ENCODE measurements around the gene ACAP3. TPM values are rescaled to one million over a fixed set of nuclear protein-coding genes. Genes with fewer than 3 reads are reported as not detected.

Gene ACAP3, protein sequence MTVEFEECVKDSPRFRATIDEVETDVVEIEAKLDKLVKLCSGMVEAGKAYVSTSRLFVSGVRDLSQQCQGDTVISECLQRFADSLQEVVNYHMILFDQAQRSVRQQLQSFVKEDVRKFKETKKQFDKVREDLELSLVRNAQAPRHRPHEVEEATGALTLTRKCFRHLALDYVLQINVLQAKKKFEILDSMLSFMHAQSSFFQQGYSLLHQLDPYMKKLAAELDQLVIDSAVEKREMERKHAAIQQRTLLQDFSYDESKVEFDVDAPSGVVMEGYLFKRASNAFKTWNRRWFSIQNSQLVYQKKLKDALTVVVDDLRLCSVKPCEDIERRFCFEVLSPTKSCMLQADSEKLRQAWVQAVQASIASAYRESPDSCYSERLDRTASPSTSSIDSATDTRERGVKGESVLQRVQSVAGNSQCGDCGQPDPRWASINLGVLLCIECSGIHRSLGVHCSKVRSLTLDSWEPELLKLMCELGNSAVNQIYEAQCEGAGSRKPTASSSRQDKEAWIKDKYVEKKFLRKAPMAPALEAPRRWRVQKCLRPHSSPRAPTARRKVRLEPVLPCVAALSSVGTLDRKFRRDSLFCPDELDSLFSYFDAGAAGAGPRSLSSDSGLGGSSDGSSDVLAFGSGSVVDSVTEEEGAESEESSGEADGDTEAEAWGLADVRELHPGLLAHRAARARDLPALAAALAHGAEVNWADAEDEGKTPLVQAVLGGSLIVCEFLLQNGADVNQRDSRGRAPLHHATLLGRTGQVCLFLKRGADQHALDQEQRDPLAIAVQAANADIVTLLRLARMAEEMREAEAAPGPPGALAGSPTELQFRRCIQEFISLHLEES
- total RNA-seq, result 97.3 and 106 TPM in 2 replicates
- 56.4 TPM for polyA plus RNA-seq (2012)

DNA sequence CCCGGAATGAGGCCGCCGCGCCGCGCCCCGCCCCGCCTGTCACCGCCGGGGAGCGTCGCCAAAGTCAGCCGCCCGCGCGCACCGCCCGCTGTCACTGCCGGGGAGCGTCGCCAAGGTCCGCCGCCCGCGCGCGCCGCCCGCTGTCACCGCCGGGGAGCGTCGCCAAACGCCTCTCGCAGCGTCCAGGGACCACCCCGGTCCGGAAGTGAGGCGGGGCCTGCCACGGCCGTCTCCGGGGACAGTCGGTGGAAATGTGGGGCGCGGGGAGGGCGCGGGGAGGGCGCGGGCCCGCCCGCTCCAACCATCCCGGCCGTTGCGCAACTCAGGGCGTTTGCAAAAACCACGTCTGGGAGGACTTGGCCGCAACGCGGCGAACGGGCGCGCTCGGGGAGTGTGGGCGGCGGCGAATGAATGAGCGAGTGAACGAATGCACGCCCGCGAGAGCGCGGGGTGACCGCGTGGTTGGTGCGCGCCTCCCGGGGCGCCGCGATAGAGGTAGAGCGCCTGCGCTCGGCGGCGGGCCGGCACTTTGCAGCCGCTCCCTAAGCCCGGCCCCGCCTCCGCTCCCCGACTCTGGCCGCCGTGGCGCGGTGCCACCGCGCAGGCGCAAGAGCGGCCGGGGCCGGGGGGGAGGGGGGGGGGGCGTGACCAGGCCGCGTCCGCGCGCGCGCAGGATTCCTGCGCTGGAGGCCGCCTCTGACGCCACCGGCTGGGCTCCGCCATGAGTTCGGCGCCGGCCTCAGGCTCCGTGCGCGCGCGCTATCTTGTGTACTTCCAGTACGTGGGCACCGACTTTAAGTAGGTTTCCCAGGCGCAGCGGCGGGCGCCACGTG is at the start of gene ACAP3, which contains the start of gene PUSL1:
TSS of gene ACAP3 (minus strand) at position 8 of the 833 bp plus-strand sequence. CDS start 115 bp downstream, outside the sequence.
TSS of gene PUSL1 (plus strand) at position 675 of the 833 bp plus-strand sequence. CDS start at position 722, 47 bp downstream.
- DNase-seq (ENCODE audit: low read depth), result peak; percentile 90

DNA sequence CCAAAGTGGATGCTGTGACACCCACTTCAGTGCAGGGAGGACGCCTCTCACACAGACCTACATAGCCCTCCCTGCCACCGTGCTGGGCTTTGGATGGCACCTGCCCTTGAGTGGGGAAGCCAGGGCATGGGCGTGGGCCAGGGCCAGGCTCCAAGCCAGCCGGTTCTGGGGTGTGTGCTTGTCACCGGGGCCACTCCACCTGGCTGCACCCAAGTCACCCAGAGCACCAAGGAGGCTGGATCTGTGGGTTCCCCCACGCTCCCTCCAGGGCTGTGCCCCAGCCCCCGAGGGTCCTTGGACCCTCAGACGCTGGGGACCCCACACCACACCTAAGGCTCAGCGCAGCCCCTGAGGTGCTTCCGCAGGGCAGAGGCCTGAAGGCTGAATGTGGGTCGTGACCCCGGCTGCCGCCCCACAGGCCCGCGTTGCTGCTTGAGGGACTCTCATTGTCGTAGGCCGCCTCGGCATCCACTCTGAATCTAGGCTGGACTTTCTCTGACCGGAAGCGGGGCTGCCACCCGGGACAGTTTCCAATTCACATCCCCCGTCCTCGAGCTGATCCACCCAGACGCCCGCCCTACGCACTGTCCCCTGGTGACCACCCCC is 49.2 kb upstream of the ACAP3 start:
- peak; percentile 38 for DNase-seq (ENCODE audit: low read depth)

DNA sequence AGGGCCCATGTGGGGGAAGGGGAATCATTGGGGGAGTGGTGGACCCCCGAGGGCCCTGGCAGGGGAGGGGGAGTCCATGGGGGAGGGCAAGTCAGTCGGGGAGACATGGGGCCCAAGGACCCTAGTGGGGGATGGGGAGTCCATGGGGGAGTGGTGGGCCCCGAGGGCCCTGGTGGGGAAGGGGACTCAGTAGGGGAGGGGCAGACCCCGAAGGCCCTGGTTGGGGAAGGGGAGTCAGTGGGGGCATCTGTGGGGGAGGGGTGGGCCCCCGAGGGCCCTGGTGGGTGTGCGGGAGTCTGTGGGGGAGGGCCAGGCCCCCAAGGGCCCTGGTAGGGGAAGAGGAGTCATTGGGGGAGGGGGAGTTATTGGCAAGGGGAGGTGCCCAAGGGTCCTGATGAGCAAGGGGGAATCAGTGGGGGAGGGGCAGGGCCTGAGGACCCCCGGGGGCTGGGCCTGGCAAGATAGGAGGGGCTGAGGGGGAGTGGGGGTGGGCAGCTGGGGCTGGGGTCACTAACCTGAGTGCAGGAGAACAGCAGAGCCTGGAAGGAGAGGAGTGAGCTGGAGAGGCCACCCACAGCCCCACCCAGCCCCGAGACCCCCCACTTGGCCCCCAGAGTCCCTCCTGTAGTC is 48.6 kb upstream of the ACAP3 start:
- DNase-seq (ENCODE audit: low read depth), result no peak

DNA sequence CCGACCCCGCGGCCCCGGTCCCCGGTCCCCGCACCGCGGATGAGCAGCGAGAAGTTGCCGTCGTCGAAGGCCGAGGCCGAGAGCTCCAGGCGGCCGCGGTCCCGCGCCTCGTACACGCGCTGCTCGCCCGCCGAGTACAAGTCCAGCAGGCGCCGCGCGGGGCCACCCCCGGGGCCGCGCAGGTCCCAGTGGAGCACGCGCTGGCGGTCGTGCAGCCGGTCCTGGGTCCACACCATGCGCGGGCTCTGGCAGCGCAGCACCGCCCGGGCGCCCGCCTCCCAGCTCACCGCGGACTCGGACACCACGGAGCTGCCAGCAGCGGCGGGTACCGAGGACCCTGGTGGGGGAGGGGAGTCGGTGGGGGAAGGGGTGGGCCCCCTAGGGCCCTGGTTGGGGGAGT is 47.7 kb upstream of the ACAP3 start:
- DNase-seq (ENCODE audit: low read depth), result no peak

DNA sequence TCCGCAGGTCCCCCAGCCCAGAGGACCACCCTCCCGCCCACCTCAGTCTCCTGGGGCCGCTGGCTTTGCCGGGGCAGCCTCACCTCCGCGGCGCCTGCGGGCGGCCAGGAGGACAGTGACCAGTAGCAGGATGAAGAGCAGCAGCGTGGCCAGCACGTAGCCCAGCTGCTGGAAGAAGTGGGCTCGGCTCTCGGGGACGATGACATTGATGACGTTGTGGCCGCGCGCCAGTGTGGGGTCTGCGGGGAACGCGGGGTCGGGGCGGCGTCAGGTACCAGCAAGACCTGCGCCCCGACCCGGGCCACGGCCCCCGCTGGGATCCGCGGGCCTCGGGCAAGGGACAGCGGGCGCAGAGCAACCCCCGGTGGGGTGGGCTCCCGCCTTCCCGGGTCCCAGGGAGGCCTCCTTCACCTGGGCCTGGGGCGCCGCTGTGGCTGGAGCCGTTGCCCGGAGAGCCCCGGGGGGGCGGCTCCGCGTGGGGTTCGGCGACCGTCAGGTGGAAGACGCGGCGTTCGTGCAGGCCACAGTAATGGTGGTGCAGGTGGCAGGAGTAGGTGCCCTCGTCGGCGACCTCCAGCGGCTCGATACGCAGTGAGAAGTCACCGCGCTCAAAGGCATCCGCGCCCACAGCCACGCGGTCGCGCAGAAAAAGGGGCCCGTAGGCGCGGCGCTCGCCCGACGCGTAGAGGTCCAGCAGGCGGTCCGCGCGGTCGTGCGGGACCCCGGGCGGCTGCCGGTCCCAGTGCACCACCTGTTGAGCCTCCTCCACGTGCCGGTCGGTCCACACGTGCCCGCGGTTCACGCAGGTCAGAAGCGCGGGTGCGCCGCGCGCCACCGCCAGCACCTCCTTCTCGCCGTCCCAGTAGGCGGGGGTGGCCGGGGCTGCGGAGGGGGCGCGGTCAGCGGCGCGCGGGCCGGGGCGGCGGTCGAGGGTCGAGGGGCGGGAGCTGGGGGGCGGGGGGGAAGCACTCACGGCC is 46.8 kb upstream of the ACAP3 start:
- no peak for DNase-seq (ENCODE audit: low read depth)

DNA sequence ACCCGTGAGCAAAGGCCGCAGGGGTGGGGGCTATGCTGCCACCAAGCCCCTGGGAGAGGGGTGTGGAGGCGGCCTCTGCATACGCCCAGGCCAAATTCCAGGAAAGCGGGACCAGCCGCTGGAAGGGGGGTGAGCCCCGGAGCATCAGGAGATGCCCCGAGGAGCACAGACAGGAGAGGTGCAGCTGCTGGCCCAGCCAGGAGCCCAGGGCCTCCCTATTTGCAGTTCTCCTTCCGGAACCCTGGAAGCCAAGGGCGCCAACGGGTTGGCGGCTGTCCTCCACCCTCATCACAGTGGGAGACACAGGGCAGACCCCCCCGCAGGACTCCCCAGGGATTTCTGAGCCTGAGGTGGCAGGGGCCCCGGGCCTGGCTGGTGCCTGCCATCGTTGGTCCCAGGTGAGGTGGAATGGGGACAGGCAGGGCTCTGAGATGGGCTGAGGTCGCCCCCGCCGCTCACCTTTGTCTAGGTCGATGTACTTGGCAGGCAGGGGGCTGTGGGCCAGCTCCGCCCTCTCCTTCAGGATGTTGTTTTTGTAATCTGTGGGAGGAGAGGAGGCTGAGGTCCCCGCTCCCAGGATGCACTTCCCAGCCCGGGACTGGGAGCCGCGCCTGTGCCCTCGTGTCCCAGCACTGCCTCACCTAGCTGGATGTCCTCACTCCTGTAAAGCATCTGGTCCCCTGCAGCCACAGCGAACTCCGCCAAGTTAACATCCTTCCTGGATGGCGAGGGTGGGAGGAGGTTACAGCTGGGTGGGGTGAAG is 45.8 kb upstream of the ACAP3 start:
- DNase-seq (ENCODE audit: low read depth), result no peak

DNA sequence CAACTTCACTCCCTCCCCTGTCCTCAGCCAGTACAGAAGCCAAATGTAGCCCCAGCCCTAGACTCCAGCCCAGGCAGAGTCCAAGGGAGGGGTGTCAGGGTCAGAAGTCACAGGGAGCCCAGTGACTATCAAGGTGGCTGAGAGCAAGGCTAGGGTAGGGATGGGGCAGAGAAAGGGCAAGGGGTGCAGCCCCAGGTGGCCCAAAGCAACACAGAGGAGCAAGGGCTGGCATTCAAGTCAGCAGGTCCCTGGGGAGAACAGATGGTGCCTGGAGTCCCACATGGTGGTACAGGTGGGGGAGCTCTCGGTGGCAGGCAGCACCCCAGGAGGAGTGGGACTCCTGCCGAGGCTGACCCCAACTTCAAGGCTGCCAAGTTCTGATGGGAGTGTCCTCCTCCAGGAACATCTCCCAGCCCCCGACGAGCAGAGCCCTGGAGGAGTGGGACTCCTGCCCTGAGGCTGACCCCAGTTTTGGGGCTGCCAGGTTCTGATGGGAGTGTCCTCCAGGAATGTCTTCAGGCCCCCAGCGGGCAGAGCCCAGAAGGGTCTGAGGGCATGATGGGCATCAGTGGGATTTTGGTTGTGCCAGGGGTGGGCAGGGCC is 45.2 kb upstream of the ACAP3 start:
- no peak for DNase-seq (ENCODE audit: low read depth)

DNA sequence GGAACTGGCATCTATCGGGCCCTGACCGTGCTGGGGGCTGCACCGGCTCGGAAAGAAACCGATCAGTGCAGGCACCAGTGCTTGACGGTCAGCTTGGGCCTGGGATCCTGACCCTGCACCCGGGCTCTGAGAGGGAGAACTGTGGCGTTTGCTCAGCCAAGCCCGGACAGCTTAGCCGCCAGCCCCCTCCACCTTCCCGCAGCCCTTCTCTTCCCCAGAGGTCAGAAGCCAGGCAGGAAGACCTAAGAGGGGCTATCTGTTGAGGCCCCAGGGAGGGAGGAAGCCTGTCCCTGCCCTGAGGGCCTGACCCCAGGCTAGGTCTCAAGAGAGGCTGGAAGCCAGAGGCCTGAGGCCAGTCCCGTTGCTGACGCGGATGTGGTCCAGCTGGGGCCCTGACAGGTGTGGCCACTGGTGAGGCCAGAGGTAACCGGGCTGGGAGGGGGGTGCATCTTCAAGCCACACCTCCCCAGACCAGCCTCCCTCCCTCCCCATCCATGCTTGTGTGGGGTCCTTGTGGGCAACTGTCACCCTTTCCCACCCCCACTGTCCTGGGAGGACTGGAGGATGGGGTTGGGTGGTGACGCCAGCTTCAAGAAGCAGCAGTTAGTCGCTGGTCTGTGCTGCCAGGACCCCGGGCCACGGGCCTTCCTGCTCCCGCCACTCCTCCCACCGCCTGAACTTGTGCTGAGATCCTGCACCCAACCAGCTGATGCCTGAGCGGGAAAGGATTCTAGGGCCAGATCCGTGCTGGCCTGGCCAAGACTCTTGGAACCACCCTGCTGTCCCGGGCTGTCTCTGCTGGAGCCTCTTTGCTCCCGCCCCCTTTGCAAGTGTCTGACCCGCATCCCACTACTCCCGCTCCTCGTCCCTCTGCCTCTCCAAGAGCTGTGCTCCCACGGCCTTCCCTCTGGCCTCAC is 44.0 kb upstream of the ACAP3 start:
- DNase-seq (ENCODE audit: low read depth), result peak; percentile 55

DNA sequence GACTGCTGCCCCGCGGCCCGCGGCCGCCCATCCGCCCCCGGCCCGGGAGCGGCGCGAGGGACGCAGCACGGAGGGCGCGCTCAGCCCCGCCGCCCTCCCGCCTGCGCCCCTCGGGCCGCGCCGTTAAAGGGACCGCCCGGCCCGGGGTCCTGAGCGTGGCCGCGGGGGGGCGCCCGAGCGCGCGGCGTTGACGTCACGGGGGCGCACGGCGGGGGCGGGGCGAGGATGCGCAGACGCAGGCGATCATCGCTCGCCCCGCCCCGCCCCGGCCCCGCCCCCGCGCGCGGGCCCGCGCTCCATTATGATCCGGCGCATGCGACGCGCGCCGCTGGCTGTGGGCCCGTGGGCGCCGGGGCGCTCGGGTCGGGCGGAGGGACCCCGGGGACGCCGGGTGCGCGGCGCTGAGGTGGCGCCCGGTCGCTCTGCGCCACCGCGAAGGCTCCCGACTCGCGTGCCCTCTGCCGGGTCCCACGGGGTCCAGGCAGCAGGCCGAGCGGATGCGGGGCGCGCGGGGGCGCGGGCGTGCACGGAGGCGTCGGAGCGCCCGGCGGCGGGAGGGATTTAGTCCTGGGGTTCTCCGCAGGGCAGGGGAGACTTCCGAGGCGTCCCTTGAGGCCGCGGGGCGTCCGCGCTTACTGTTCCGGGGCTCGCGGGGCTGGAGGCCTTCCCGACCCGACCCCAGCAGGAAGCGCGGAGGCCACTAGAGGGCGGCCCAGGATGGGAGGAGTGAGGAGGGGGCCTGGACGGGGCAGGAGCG is 41.7 kb upstream of the ACAP3 start, which contains the start of gene DVL1:
TSS of gene DVL1 (minus strand) at position 163 of the 757 bp plus-strand sequence. CDS start 353 bp downstream, outside the sequence.
- DNase-seq (ENCODE audit: low read depth), result peak; percentile 79

DNA sequence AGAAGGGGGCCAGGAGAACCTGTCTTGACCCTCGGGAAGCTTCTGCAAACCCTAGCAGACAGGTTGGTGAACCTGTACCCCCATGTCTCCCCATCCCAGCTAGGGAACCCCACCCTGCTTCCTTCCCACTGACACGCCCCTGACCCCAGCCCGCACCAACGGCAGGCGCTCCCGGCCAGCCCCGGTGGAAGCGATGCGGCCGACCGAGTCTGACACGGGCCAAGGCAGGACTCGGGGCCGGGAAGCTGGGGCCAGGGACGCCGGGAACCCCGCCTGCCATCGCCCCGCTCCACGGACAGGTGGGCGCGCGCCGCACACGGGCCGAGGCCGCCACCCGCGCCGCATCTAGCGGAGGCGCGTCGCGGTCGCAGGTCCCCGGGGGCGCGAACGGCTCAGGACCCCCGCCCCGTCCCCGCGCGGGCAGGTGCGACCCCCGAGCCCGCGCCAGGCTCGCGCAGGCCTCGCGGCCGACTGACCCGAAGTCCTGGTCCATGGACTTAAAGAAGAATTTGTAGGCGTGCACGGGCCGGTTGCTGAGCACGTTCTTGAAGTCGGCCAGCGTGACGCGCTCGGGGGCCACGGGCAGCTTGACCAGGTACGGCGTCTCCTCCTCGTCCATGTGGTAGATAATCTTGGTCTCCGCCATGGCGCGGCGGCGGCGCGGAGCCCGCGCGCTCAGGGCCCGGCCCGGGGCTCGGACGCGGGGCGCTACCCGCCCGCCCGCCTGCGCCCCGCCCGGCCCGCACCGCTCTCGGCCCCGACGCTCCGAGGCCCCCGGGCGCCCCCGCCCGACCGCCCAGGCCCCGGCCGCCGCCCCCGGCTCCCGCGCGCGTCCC is 40.9 kb upstream of the ACAP3 start:
- no peak for DNase-seq (ENCODE audit: low read depth)

DNA sequence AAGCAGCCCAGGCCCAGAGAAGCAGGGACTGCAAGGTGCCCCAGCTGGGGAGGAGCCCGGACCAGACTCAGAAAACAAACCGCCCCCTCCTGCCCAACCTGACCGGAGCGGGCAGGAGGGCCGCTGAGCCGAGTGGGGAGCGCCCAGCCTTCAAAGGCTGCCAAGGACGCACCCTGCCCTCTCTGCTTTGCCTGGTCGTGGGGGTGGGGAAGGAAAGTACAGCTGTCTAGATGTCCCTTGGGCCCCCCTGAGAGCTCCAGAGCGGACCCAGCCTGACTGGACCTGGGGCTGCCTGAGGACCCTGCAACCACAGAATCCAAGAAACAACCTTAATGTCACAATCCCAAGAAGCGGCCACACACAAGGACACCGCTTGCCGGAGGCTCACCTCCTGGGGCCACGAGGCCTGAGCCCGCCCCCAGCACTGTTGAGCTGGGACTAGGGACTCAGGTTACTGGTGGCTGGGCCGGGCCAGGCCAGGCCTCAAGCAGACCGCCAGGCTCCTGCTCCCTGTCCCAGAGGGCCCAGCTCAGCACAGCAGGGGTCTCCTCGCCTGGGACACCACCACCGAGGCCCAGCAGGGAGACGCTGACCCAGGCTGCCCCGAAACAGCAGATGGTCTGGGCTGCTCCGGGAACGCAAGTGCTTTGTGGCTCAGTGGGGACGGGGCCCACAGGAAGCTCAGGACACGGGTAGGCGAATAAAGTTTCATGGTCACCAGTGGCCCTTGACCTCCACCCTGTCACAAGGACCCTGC is 40.1 kb upstream of the ACAP3 start:
- peak; percentile 60 for DNase-seq (ENCODE audit: low read depth)

DNA sequence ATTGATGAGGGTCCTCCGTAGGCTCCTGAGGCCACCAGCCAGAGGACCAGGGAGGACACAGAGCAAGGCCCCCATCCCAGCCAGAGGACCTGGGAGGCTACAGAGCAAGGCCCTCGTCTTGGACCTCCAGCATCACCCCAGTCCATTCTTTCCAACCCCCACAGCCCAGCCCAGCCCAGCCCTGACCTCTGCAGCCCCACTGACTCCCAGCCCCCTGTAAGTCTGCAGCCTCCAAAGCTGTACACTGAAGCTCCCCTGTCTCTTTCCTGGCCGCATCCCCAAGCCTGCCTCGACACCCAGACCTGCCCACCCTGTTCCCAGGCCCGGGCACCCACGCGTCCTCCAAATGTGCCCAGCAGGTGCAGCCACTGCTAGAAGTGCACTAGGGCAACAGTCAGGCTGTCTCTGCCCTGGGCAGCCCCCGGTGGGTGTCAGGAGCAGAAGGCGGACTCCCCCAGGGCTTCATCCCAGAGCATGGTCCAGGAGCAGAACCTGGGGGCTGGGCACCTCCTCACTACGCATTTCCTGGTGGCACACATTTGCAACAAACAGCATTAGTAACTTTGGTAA is 39.4 kb upstream of the ACAP3 start:
- no peak for DNase-seq (ENCODE audit: low read depth)

DNA sequence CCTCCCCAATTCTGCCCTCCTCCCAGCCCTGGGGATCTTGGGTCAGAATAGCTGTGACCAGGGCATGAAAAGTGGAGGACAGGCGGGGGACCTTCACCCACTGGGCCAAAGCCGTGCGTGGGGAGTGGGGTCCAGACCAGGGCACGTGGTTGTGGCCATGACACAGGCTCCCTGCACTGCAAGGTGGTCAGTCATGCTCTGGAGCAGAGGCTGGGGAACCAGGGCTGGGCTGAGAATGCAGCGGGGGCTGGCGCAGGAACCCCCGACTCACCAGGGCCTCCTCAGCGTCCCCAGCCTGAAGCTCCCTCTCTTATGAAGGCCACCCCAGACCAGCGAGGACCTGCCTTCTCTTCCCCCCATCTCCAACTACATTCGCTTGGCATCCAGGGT is 38.8 kb upstream of the ACAP3 start:
- DNase-seq (ENCODE audit: low read depth), result no peak

Data from myocyte (in vitro differentiated cells).